Hepatocyte (in vitro differentiated cells): Measurements from ENCODE around the gene ZFP62. TPM values are rescaled to one million over a fixed set of nuclear protein-coding genes. Genes with fewer than 3 reads are reported as not detected.

Experiments used
- DNase-seq: peaks from one replicate; pipeline ENCODE4 v3.0.0-alpha.2; 2016; ENCODE audit warnings: low spot score
- H2AFZ ChIP-seq: fragments of 200-600 bp; sonication (generic); 2 replicates; pipeline ENCODE4 v1.6.0; 2016; ENCODE audit warnings: antibody characterized with exemption, mild to moderate bottlenecking
- H3K27ac ChIP-seq: fragments of 200-600 bp; sonication (generic); 2 replicates; pipeline ENCODE4 v1.5.1; 2016; ENCODE audit warnings: mild to moderate bottlenecking
- H3K27me3 ChIP-seq: fragments of 200-600 bp; sonication (generic); 2 replicates; pipeline ENCODE4 v1.6.1; 2016
- H3K36me3 ChIP-seq: fragments of 200-600 bp; sonication (generic); replicated peaks from 2 replicates; pipeline ENCODE4 v1.5.1; 2016; ENCODE audit warnings: low read depth; ENCODE audit not compliant: insufficient read depth
- H3K4me1 ChIP-seq: fragments of 200-600 bp; sonication (generic); 2 replicates; pipeline ENCODE4 v1.5.1; 2016; ENCODE audit warnings: mild to moderate bottlenecking, moderate library complexity; ENCODE audit not compliant: insufficient read depth
- H3K4me2 ChIP-seq: fragments of 200-600 bp; sonication (generic); 2 replicates; pipeline ENCODE4 v1.6.0; 2016
- H3K4me3 ChIP-seq: fragments of 200-600 bp; sonication (generic); 2 replicates; pipeline ENCODE4 v1.5.1; 2016; ENCODE audit warnings: mild to moderate bottlenecking
- H3K79me2 ChIP-seq: fragments of 200-600 bp; sonication (generic); 2 replicates; pipeline ENCODE4 v1.6.0; 2017; ENCODE audit warnings: mild to moderate bottlenecking
- H3K9me2 ChIP-seq: fragments of 200-600 bp; sonication (generic); replicated peaks from 2 replicates; pipeline ENCODE4 v1.6.0; 2017; ENCODE audit warnings: mild to moderate bottlenecking; ENCODE audit not compliant: insufficient read depth
- H3K9me3 ChIP-seq: fragments of 200-600 bp; sonication (generic); 2 replicates; pipeline ENCODE4 v1.5.1; 2016; ENCODE audit warnings: low read depth, mild to moderate bottlenecking
- H4K20me1 ChIP-seq: fragments of 200-600 bp; sonication (generic); 2 replicates; pipeline ENCODE4 v1.6.0; 2016; ENCODE audit warnings: mild to moderate bottlenecking; ENCODE audit not compliant: insufficient read depth, poor library complexity, severe bottlenecking
- EZH2 ChIP-seq: fragments of 200-600 bp; sonication (generic); IDR thresholded peaks from 2 replicates; pipeline ENCODE4 v1.6.1; 2016; ENCODE audit warnings: antibody characterized with exemption, mild to moderate bottlenecking, borderline replicate concordance
- EZH2phosphoT487 ChIP-seq: fragments of 200-600 bp; sonication (generic); IDR thresholded peaks from one replicate; pipeline ENCODE4 v1.6.1; 2018; ENCODE audit warnings: antibody characterized with exemption, mild to moderate bottlenecking, low read depth, moderate library complexity; ENCODE audit not compliant: unreplicated experiment, severe bottlenecking
- WGBS: methylation state at CpG from one replicate; pipeline ENCODE4 v1.1.6; 2016; ENCODE audit warnings: low lambda C conversion rate; ENCODE audit errors: missing lambda C conversion rate; 5-methylcytosine and 5-hydroxymethylcytosine counted together
- polyA plus RNA-seq: library from polyadenylated mRNA; unstranded; fragments of >200 nt; fragmentation: Nextera tagmentation; extraction: Ambion mirVana; gene quantifications from 2 replicates; pipeline ENCODE4 v1.2.1, GENCODE V29; 2016
- total RNA-seq: library from RNA; depleted of rRNA; stranded (reverse); fragments of >200 nt; gene quantifications from 2 replicates; pipeline ENCODE4 v1.2.3, GENCODE V29; 2014
- TF ChIP-seq, protein P1 (sequence below): fragments of 200-600 bp; sonication (generic); IDR thresholded peaks from 2 replicates; pipeline ENCODE4 v1.5.1; 2016; ENCODE audit warnings: antibody characterized with exemption, mild to moderate bottlenecking; ENCODE audit not compliant: poor library complexity

The ZFP62 gene
- total and polyA plus RNA-seq, 2 experiments from 2014 or later: 13.5 to 31.7 TPM

DNA sequence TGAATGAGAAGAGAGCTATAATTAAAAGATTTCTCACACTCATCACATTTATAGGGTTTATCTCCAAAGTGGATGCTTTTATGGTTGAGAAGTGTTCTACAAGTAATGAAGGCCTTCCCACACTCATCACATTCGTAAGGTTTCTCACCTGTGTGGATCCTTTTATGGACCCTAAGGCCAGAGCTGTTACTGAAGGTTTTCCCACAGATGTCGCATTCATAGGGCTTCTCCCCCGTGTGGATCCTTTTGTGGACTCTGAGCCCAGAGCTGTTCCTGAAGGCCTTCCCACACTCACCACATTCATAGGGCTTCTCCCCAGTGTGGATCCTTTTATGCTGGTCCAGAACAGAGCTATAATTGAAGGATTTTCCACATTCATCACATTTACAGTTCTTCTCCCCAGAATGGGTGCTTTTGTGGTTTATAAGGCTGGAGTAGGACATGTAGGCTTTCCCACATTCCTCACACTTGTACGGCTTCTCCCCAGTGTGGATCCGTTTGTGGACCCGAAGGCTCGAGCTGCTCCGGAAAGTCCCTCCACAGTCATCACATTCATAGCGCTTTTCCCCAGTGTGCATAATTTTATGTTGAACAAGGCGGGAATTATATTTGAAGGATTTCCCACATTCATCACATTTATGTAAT is 10.5 kb downstream of the ZFP62 start:
- peaks cover 19% of the 10 kb centered on the region for H3K79me2 ChIP-seq
- 98% methylated on average over 10 of the region's 10 CpGs for WGBS
- H3K4me3 ChIP-seq: no peak overlapping the region
- no peaks in the 10 kb centered on the region for H4K20me1 ChIP-seq
- peaks cover 27% of the 10 kb centered on the region for H3K36me3 ChIP-seq
- H3K27me3 ChIP-seq: no peaks in the 10 kb centered on the region
- no peaks in the 10 kb centered on the region for H3K9me2 ChIP-seq
- no peak overlapping the region for H3K27ac ChIP-seq
- H3K4me2 ChIP-seq: no peak overlapping the region
- no peaks in the 10 kb centered on the region for H3K4me1 ChIP-seq
- peaks cover 41% of the 10 kb centered on the region for H3K9me3 ChIP-seq
- DNase-seq: no peak
- H2AFZ ChIP-seq: no peak overlapping the region
- TF ChIP-seq, protein P1, sequence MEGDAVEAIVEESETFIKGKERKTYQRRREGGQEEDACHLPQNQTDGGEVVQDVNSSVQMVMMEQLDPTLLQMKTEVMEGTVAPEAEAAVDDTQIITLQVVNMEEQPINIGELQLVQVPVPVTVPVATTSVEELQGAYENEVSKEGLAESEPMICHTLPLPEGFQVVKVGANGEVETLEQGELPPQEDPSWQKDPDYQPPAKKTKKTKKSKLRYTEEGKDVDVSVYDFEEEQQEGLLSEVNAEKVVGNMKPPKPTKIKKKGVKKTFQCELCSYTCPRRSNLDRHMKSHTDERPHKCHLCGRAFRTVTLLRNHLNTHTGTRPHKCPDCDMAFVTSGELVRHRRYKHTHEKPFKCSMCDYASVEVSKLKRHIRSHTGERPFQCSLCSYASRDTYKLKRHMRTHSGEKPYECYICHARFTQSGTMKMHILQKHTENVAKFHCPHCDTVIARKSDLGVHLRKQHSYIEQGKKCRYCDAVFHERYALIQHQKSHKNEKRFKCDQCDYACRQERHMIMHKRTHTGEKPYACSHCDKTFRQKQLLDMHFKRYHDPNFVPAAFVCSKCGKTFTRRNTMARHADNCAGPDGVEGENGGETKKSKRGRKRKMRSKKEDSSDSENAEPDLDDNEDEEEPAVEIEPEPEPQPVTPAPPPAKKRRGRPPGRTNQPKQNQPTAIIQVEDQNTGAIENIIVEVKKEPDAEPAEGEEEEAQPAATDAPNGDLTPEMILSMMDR: no peak
- TF ChIP-seq EZH2 (no peak), EZH2phosphoT487 (no peak)

DNA sequence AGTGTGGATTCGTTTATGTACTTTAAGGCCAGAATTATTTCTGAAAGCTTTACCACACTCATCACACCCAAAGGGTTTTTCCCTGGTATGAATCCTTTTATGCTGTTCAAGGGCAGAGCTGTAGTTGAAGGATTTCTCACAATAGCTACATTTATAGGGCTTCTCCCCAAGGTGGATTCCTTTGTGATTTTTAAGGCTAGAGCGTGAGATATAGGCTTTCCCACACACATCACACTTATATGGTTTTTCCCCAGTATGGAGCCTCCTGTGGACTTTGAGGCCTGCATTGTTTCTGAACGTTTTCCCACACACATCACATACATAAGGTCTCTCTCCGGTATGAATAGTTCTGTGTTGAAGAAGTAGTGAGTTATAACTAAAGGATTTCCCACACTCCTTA is 11.2 kb downstream of the ZFP62 start:
- Histone ChIP-seq H3K9me2 (no peaks in the 10 kb centered on the region), H3K4me3 (no peak overlapping the region), H3K27me3 (no peaks in the 10 kb centered on the region), H3K79me2 (peaks cover 15% of the 10 kb centered on the region), H3K27ac (no peak overlapping the region), H3K36me3 (peaks cover 27% of the 10 kb centered on the region), H3K4me2 (no peak overlapping the region), H4K20me1 (no peaks in the 10 kb centered on the region), H3K4me1 (no peaks in the 10 kb centered on the region), H3K9me3 (peaks cover 41% of the 10 kb centered on the region), H2AFZ (no peak overlapping the region)
- 97% methylated on average over 4 of the region's 4 CpGs for WGBS
- DNase-seq: no peak
- TF ChIP-seq, protein P1: no peak
- TF ChIP-seq EZH2phosphoT487: no peak

DNA sequence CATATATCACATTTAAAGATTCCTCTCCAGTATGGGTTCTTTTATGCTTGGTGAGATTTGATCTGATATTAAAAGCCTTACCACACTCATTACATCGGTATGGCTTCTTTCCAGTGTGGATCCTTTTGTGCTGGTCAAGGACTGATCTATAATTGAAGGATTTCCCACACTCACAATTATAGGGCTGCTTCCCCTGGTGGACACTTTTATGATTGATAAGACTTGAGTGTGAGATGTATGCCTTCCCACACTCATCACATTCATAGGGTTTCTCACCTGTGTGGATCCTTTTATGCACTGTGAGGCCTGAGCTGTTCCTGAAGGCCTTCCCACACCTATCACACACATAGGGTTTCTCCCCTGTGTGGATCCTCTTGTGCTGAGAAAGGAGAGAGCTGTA is 12.2 kb downstream of the ZFP62 start:
- Histone ChIP-seq H3K79me2 (peaks cover 9% of the 10 kb centered on the region), H3K4me1 (no peaks in the 10 kb centered on the region), H4K20me1 (no peaks in the 10 kb centered on the region), H3K4me3 (no peak overlapping the region), H3K4me2 (no peak overlapping the region), H3K27ac (no peak overlapping the region), H3K36me3 (peaks cover 27% of the 10 kb centered on the region), H3K9me2 (no peaks in the 10 kb centered on the region), H3K9me3 (peaks cover 41% of the 10 kb centered on the region), H3K27me3 (no peaks in the 10 kb centered on the region), H2AFZ (no peak overlapping the region)
- no peak for DNase-seq
- TF ChIP-seq, protein P1: no peak
- no peak for TF ChIP-seq EZH2phosphoT487
- no peak for TF ChIP-seq EZH2
- 95% methylated on average over 1 of the region's 1 CpG for WGBS
